Lower leg skin (tissue), 4 donors: ENCODE data around the gene LHX6. TPM values are rescaled to one million over a fixed set of nuclear protein-coding genes. Genes with fewer than 3 reads are reported as not detected.
A peak's percentile ranks its signal among the peaks of the same experiment; 100 is the strongest.

Experiments used
- DNase-seq, 2 donors: peaks; one replicate each; pipeline ENCODE4 v3.0.0-alpha.2; 2019; ENCODE audit warnings: low spot score in 2 of 2
- H3K4me3 ChIP-seq: fragments of 200-600 bp; sonication (generic); 2 replicates; pipeline ENCODE4 v1.5.1; 2017; ENCODE audit warnings: mild to moderate bottlenecking, low read depth; ENCODE audit not compliant: poor library complexity, severe bottlenecking
- POLR2A ChIP-seq, 2 donors: fragments of 450-650 bp; IDR thresholded peaks; one replicate each; pipeline ENCODE4 v1.6.1; 2016 to 2017; ENCODE audit warnings: antibody characterized with exemption in 2 of 2, mild to moderate bottlenecking in 1 of 2, moderate library complexity in 1 of 2
- WGBS, 2 donors: methylation state at CpG; one replicate each; pipeline ENCODE4 v1.1.5; 2018; 5-methylcytosine and 5-hydroxymethylcytosine counted together
- intact Hi-C: fragments of 100-400 bp; cut with DNase I; formaldehyde crosslinking; loops from one replicate; pipeline ENCODE4 v1.15.0; 2023; ENCODE audit warnings: low total_unique reads
- total RNA-seq, 4 donors: library from RNA; depleted of rRNA; stranded (reverse); fragments of >200 nt; gene quantifications; one replicate each; pipeline ENCODE4 v1.1.0, GENCODE V29; 2016
- TF ChIP-seq, protein P1 (sequence below), 3 donors: fragments of 450-650 bp; IDR thresholded peaks; one replicate each; pipeline ENCODE4 v1.5.1; 2016; ENCODE audit warnings: antibody characterized with exemption in 3 of 3, mild to moderate bottlenecking in 3 of 3, moderate library complexity in 2 of 3

LHX6 gene
- total RNA-seq, 4 donors from 2014 or later, result 2.7 to 6.5 (median 4.4) TPM

DNA sequence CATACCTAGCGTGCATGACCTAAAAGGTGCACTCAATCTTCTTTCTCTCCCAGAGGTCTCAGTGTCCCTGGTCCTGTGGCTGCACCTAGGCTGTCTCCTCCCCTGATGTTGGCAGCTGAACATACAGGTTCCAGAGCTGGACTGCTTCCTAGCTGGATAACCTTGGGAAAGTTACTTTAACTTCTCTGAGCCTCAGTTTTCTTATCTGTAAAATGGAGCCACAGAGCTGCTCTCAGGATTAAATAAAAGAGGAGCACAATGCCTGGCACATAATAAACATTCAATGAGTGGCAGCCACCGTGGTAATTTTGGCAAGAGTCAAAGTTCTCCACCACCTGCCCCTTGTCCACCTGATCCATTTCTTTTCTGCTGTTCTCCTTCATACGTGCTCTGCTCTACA, 55.1 kb downstream of the LHX6 start:
- no peak for TF ChIP-seq POLR2A (IDR thresholded peaks at IDR 0.05)
- TF ChIP-seq, protein P1, sequence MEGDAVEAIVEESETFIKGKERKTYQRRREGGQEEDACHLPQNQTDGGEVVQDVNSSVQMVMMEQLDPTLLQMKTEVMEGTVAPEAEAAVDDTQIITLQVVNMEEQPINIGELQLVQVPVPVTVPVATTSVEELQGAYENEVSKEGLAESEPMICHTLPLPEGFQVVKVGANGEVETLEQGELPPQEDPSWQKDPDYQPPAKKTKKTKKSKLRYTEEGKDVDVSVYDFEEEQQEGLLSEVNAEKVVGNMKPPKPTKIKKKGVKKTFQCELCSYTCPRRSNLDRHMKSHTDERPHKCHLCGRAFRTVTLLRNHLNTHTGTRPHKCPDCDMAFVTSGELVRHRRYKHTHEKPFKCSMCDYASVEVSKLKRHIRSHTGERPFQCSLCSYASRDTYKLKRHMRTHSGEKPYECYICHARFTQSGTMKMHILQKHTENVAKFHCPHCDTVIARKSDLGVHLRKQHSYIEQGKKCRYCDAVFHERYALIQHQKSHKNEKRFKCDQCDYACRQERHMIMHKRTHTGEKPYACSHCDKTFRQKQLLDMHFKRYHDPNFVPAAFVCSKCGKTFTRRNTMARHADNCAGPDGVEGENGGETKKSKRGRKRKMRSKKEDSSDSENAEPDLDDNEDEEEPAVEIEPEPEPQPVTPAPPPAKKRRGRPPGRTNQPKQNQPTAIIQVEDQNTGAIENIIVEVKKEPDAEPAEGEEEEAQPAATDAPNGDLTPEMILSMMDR (IDR thresholded peaks at IDR 0.05), result no peak
- WGBS, 2 donors, result 80 to 83% methylated on average over 3 of the region's 3 CpGs
- no peak for DNase-seq
- H3K4me3 ChIP-seq, result no peak overlapping the region
- intact Hi-C loops, result no loop called here

DNA sequence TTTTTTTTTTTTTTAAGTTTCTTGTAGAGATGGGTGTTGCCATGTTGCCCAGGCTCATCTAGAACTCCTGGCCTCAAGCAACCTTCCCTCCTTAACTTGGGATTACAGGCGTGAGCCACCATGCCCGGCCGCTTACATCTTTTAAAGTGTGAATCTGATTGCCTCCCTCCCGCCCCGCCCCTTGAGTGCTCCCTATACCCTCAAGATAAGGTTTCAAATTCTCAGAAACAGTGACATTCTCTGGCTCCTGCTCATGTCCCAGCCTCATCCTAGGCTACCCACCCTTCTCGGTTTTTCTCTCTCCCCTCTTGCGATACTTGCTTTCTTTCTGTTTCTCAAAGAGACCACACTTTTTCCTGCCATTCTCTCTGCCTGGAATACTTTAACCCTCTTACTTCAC, 56.6 kb downstream of the LHX6 start:
- intact Hi-C loops, result no loop called here

DNA sequence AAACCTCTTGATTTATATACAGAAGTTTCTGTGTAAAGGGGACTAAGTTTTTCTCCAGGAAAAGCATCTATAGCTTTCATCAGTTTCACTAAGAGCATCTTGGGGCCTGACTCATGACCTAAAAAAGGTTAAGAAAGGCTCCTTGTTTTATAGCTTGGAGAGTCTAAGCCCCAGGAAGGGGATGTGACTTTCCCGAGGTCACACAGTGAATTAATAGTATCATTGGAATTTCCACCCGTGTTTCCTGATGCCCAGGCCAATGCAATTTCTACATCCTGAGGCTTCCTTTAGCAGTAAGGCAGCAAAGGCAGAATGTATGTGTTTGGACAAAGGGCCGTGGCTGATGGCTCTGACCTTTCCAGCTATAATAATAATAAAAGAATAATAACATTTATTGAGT, 60.4 kb downstream of the LHX6 start:
- WGBS, 2 donors, result 66 to 67% methylated on average over 3 of the region's 3 CpGs
- no peak for DNase-seq
- TF ChIP-seq, protein P1 (IDR thresholded peaks at IDR 0.05), result no peak
- TF ChIP-seq POLR2A (IDR thresholded peaks at IDR 0.05), result no peak
- intact Hi-C loops, result no loop called here
- no peak overlapping the region for H3K4me3 ChIP-seq

More for the DNA sequence above, 56.6 kb downstream of the LHX6 start:
- TF ChIP-seq POLR2A (IDR thresholded peaks at IDR 0.05), result no peak
- TF ChIP-seq, protein P1 (IDR thresholded peaks at IDR 0.05), result no peak
- no peak overlapping the region for H3K4me3 ChIP-seq
- no peak for DNase-seq
- WGBS, 2 donors, result 77 to 94% methylated on average over 7 of the region's 7 CpGs

DNA sequence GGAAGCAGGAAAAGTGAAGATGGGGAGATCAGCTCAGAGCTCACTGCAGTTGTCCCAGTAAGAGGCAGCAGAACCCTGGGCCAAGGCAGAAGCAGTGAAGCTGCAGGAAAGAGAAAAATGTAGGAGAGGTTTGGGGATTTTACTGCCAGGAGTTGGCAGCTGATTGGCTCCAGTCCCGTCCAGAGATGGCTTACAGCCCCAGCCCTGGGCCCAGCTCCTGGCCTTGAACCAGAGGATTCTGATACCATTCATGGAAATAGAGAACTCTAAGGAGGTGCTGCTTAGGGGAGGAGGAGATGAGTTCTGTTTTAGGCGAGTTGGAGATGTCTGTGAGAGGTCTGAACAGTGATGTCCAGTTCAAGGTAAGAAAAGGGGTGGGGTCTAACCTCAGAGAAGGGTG, 64.5 kb downstream of the LHX6 start:
- TF ChIP-seq, protein P1 (IDR thresholded peaks at IDR 0.05), result no peak
- TF ChIP-seq POLR2A (IDR thresholded peaks at IDR 0.05), result no peak
- DNase-seq, result no peak
- 22 to 28% methylated on average over 2 of the region's 2 CpGs for WGBS, 2 donors
- intact Hi-C loops, result no loop called here
- no peak overlapping the region for H3K4me3 ChIP-seq

DNA sequence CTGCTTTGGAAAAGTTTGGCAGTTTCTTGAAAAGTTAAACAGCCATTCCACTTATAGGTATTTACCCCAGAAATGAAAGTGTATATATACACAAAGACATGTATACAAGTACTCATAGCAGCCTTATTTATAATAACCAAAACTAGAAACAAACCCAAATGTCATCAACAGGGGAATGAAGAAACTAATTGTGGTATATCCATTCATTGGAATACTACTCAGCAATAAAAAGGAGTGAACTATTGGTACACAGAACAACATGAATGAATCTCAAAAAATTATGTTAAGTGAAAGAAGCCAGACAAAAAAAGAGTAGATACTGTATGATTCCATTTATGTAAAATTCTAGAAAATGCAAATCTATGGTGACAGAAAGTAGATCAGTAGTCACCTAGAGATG, 66.3 kb downstream of the LHX6 start:
- TF ChIP-seq, protein P1 (IDR thresholded peaks at IDR 0.05), result no peak
- TF ChIP-seq POLR2A (IDR thresholded peaks at IDR 0.05), result no peak
- no peak for DNase-seq
- no peak overlapping the region for H3K4me3 ChIP-seq
- intact Hi-C loops, result no loop called here

DNA sequence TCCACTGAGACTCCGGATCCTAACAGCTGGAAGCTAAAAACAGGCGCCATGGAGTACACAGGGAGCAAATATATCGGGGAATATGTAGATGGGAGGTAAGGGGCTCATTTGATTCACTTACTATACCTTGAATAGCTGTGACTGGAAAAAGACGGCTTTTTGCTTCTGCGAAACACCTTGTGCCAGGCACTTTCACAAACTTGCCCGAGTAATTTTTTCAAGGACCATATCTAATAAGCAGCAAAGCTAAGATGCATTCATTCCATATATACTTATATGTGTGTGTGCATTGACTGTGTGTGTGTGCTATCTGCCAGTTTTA, 68.9 kb downstream of the LHX6 start:
- TF ChIP-seq, protein P1 (IDR thresholded peaks at IDR 0.05), result no peak
- 24 to 35% methylated on average over 6 of the region's 6 CpGs for WGBS, 2 donors
- no peak for DNase-seq
- H3K4me3 ChIP-seq, result peak overlapping the region; percentile 90
- intact Hi-C loops, result no loop called here
